Thyroid gland (tissue), 4 donors: ENCODE results near the gene COL21A1. TPM values are rescaled to one million over a fixed set of nuclear protein-coding genes. Genes with fewer than 3 reads are reported as not detected.

ENCODE experiments used
- DNase-seq, 2 donors: peaks; one replicate each; pipeline ENCODE4 v3.0.0-alpha.2; 2019
- H3K27ac ChIP-seq, 3 donors: fragments of 200-600 bp; sonication (generic); 1 replicate in 2 of 3; 2 replicates in 1 of 3; pipeline ENCODE4 v1.5.1; 2016 to 2019; ENCODE audit warnings: mild to moderate bottlenecking in 1 of 3, moderate library complexity in 1 of 3
- H3K27me3 ChIP-seq: fragments of 200-600 bp; sonication (generic); one replicate; pipeline ENCODE4 v1.5.1; 2019
- H3K36me3 ChIP-seq, 2 donors: fragments of 200-600 bp; sonication (generic); one replicate each; pipeline ENCODE4 v1.5.1; 2016 to 2019
- H3K4me1 ChIP-seq, 2 donors: fragments of 200-600 bp; sonication (generic); one replicate each; pipeline ENCODE4 v1.5.1; 2017 to 2019
- H3K4me3 ChIP-seq, 3 donors: fragments of 200-600 bp; sonication (generic); replicated peaks in 1 of 3; 1 replicate in 2 of 3; 2 replicates in 1 of 3; pipeline ENCODE4 v1.5.1; 2016; ENCODE audit warnings: mild to moderate bottlenecking in 1 of 3
- H3K9me3 ChIP-seq: fragments of 200-600 bp; sonication (generic); one replicate; pipeline ENCODE4 v1.5.1; 2017
- POLR2A ChIP-seq, 2 donors: fragments of 450-650 bp; IDR thresholded peaks; one replicate each; pipeline ENCODE4 v1.6.1; 2017; ENCODE audit warnings: antibody characterized with exemption in 2 of 2, mild to moderate bottlenecking in 2 of 2, moderate library complexity in 1 of 2
- WGBS, 2 donors: methylation state at CpG; one replicate each; pipeline ENCODE4 v1.1.5; 2017; 5-methylcytosine and 5-hydroxymethylcytosine counted together
- intact Hi-C: fragments of 100-400 bp; cut with DNase I; formaldehyde crosslinking; loops from one replicate; pipeline ENCODE4 v1.15.1; 2023
- total RNA-seq, 4 donors: library from RNA; depleted of rRNA; stranded (reverse); fragments of >200 nt; gene quantifications; one replicate each; pipeline ENCODE4 v1.2.3, GENCODE V29; 2016
- TF ChIP-seq, protein P1 (sequence below), 6 experiments: fragments of 200-600 bp in 3 of 6; fragments of 450-650 bp in 3 of 6; sonication (generic) in 3 of 6; IDR thresholded peaks; one replicate each; pipeline ENCODE4 v1.5.1; 2016 to 2019; ENCODE audit warnings: antibody characterized with exemption in 6 of 6, mild to moderate bottlenecking in 2 of 6, inconsistent platforms in 1 of 6, moderate library complexity in 1 of 6

Gene COL21A1
- total RNA-seq, 4 donors from 2014 or later, result 1.6 to 8.8 (median 3.0) TPM

- Histone ChIP-seq H3K9me3 (no peaks in the 10 kb centered on the region), H3K4me1 (no peaks in the 10 kb centered on the region), H3K27me3 (no peaks in the 10 kb centered on the region), H3K4me3 (no peak overlapping the region), H3K27ac (no peak overlapping the region), H3K36me3 (no peaks in the 10 kb centered on the region)
- DNase-seq, result no peak
- intact Hi-C loops, result no loop called here
- TF ChIP-seq, protein P1, sequence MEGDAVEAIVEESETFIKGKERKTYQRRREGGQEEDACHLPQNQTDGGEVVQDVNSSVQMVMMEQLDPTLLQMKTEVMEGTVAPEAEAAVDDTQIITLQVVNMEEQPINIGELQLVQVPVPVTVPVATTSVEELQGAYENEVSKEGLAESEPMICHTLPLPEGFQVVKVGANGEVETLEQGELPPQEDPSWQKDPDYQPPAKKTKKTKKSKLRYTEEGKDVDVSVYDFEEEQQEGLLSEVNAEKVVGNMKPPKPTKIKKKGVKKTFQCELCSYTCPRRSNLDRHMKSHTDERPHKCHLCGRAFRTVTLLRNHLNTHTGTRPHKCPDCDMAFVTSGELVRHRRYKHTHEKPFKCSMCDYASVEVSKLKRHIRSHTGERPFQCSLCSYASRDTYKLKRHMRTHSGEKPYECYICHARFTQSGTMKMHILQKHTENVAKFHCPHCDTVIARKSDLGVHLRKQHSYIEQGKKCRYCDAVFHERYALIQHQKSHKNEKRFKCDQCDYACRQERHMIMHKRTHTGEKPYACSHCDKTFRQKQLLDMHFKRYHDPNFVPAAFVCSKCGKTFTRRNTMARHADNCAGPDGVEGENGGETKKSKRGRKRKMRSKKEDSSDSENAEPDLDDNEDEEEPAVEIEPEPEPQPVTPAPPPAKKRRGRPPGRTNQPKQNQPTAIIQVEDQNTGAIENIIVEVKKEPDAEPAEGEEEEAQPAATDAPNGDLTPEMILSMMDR (IDR thresholded peaks at IDR 0.05), result no peak
- TF ChIP-seq POLR2A (IDR thresholded peaks at IDR 0.05), result no peak
- 84% methylated on average over 3 of the region's 3 CpGs for WGBS, 2 donors
These were observed 32.7 kb downstream of the COL21A1 start for GRCh38 chr6:56214703-56215101.

- no peaks in the 10 kb centered on the region for H3K36me3 ChIP-seq
- no peaks in the 10 kb centered on the region for H3K27me3 ChIP-seq
- no peaks in the 10 kb centered on the region for H3K4me1 ChIP-seq
- intact Hi-C loops, result no loop called here
- no peaks in the 10 kb centered on the region for H3K9me3 ChIP-seq
- DNase-seq, result no peak
- no peak overlapping the region for H3K4me3 ChIP-seq
- H3K27ac ChIP-seq, result no peak overlapping the region
- TF ChIP-seq POLR2A (IDR thresholded peaks at IDR 0.05), result no peak
- TF ChIP-seq, protein P1 (IDR thresholded peaks at IDR 0.05), result no peak
These were observed 33.2 kb downstream of the COL21A1 start for GRCh38 chr6:56214041-56214702.

GRCh38 chr6:56211724-56212123 lies 35.7 kb downstream of the COL21A1 start:
- no peak for TF ChIP-seq POLR2A (IDR thresholded peaks at IDR 0.05)
- TF ChIP-seq, protein P1 (IDR thresholded peaks at IDR 0.05), result no peak
- no peaks in the 10 kb centered on the region for H3K4me1 ChIP-seq
- no peaks in the 10 kb centered on the region for H3K27me3 ChIP-seq
- H3K4me3 ChIP-seq, result no peak overlapping the region
- H3K9me3 ChIP-seq, result no peaks in the 10 kb centered on the region
- 57 to 64% methylated on average over 2 of the region's 2 CpGs for WGBS, 2 donors
- H3K27ac ChIP-seq, result no peak overlapping the region
- DNase-seq, result no peak
- H3K36me3 ChIP-seq, result no peaks in the 10 kb centered on the region
- intact Hi-C loops, result no loop called here

DNA sequence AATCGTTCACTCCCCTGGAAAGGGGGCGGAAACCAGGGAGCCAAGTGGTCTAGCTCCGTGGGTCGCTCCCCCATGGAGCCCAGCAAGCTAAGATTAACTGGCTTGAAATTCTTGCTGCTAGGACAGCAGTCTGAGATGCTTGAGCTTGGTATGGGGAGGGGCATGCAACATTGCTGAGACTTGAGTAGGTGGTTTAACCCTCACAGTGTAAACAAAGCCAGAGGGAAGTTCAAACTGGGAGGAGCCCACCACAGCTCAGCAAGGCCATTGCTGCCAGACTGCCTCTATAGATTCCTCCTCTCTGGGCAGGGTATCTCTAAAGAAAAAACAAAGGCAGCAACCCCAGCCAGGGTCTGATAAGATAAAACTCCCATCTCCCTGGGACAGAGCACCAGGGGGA lies 43.2 kb downstream of the COL21A1 start:
- Histone ChIP-seq H3K27me3 (no peaks in the 10 kb centered on the region), H3K36me3 (no peaks in the 10 kb centered on the region), H3K9me3 (no peaks in the 10 kb centered on the region), H3K4me3 (no peak overlapping the region), H3K4me1 (no peaks in the 10 kb centered on the region), H3K27ac (no peak overlapping the region)
- intact Hi-C loops, result no loop called here
- no peak for TF ChIP-seq POLR2A (IDR thresholded peaks at IDR 0.05)
- TF ChIP-seq, protein P1 (IDR thresholded peaks at IDR 0.05), result no peak
- DNase-seq, result no peak
- WGBS, 2 donors, result 58 to 66% methylated on average over 4 of the region's 4 CpGs

- 81 to 86% methylated on average over 3 of the region's 3 CpGs for WGBS, 2 donors
- TF ChIP-seq POLR2A (IDR thresholded peaks at IDR 0.05), result no peak
- TF ChIP-seq, protein P1 (IDR thresholded peaks at IDR 0.05), result no peak
- no peak for DNase-seq
- Histone ChIP-seq H3K27ac (no peak overlapping the region), H3K4me3 (no peak overlapping the region), H3K36me3 (no peaks in the 10 kb centered on the region), H3K27me3 (no peaks in the 10 kb centered on the region), H3K4me1 (no peaks in the 10 kb centered on the region), H3K9me3 (no peaks in the 10 kb centered on the region)
- intact Hi-C loops, result no loop called here
These were observed 47.4 kb downstream of the COL21A1 start for GRCh38 chr6:56199956-56200355.
